ENCODE results near the gene HSBP1.

DNA sequence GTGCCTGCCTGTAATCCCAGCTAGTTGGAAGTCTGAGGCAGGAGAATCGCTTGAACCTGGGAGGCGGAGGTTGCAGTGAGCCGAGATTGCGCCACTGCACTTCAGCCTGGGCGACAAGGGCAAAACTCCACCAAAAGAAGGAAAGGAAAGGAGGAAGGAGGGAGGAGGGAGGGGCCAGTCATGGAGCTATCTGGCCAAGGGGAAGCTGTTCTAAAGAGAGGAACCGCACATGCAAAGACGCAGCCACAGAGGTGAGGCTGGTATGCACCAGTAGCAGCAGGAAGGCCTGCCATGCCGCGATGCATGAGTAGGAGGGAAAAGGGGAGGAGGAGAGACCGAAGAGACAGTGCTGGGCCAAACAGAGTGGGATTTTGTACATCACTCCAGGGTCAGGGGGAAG, 35.9 kb downstream of the HSBP1 start:
- TF ChIP-seq, protein P1, sequence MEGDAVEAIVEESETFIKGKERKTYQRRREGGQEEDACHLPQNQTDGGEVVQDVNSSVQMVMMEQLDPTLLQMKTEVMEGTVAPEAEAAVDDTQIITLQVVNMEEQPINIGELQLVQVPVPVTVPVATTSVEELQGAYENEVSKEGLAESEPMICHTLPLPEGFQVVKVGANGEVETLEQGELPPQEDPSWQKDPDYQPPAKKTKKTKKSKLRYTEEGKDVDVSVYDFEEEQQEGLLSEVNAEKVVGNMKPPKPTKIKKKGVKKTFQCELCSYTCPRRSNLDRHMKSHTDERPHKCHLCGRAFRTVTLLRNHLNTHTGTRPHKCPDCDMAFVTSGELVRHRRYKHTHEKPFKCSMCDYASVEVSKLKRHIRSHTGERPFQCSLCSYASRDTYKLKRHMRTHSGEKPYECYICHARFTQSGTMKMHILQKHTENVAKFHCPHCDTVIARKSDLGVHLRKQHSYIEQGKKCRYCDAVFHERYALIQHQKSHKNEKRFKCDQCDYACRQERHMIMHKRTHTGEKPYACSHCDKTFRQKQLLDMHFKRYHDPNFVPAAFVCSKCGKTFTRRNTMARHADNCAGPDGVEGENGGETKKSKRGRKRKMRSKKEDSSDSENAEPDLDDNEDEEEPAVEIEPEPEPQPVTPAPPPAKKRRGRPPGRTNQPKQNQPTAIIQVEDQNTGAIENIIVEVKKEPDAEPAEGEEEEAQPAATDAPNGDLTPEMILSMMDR (IDR thresholded peaks at IDR 0.05) = no peak
- no peak for TF ChIP-seq POLR2A (IDR thresholded peaks at IDR 0.05)
- TF ChIP-seq EP300 (IDR thresholded peaks at IDR 0.05) = no peak
- no peak for TF ChIP-seq POLR2AphosphoS5 (IDR thresholded peaks at IDR 0.05)
